OCI-LY7 (cell line): Measurements from ENCODE around the gene HIVEP2.

ENCODE experiments used
- EZH2phosphoT487 ChIP-seq: fragments of 200-600 bp; sonication (generic); IDR thresholded peaks from 2 replicates; pipeline ENCODE4 v1.6.1; 2018; ENCODE audit warnings: low read depth, borderline replicate concordance, mild to moderate bottlenecking, mixed run types, antibody characterized with exemption, low read length, moderate library complexity, mixed read lengths
- TF ChIP-seq, protein P1 (sequence below): fragments of 200-600 bp; sonication (generic); conservative IDR thresholded peaks from 2 replicates; pipeline ENCODE4 v1.5.1; 2014; ENCODE audit warnings: mild to moderate bottlenecking, antibody characterized with exemption, low read length, moderate library complexity, mixed read lengths

DNA sequence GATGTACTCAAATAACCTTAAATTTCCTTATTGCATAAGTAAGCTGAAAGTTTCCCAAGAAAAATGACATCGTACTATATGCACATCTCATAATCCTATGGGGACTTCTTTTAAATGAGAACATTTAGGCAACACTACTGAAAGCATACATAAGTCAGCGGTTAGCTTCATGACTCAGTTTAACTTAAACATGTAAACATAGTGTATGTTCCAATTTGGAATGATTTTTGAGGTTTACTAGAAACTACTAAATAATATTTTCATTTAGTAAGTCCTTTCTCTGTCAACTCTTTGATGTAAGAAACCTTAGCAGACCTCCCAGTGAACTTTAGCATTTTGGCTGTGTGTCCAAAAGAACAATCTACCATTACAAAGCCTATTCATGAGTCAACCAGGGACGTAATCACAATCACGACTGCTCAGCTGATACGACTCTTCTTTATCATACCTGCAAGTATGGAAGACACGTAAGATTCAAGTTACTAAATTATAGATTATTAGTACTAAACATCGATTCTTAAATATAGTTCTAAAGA lies 19.3 kb downstream of the HIVEP2 start:
- TF ChIP-seq, protein P1, sequence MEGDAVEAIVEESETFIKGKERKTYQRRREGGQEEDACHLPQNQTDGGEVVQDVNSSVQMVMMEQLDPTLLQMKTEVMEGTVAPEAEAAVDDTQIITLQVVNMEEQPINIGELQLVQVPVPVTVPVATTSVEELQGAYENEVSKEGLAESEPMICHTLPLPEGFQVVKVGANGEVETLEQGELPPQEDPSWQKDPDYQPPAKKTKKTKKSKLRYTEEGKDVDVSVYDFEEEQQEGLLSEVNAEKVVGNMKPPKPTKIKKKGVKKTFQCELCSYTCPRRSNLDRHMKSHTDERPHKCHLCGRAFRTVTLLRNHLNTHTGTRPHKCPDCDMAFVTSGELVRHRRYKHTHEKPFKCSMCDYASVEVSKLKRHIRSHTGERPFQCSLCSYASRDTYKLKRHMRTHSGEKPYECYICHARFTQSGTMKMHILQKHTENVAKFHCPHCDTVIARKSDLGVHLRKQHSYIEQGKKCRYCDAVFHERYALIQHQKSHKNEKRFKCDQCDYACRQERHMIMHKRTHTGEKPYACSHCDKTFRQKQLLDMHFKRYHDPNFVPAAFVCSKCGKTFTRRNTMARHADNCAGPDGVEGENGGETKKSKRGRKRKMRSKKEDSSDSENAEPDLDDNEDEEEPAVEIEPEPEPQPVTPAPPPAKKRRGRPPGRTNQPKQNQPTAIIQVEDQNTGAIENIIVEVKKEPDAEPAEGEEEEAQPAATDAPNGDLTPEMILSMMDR, result no peak
- TF ChIP-seq EZH2phosphoT487, result no peak
